Testis (tissue), 3 donors: Measurements from ENCODE around the gene OSBPL8. TPM values are rescaled to one million over a fixed set of nuclear protein-coding genes. Genes with fewer than 3 reads are reported as not detected.
"Not testable (repeated sequence)": the region's sequence is repeated elsewhere in the genome, so short reads cannot be mapped to it uniquely, and the experiment has no call there.

Experiments used
- DNase-seq: peaks from one replicate; pipeline ENCODE4 v3.0.0-alpha.2; 2019
- H3K27ac ChIP-seq, 2 donors: fragments of 200-600 bp; sonication (generic); one replicate each; pipeline ENCODE4 v1.5.1; 2019
- H3K27me3 ChIP-seq: fragments of 200-600 bp; sonication (generic); one replicate; pipeline ENCODE4 v1.5.1; 2019
- H3K36me3 ChIP-seq: fragments of 200-600 bp; sonication (generic); one replicate; pipeline ENCODE4 v1.5.1; 2017; ENCODE audit warnings: low read depth; ENCODE audit errors: missing control alignments
- H3K4me1 ChIP-seq: fragments of 200-600 bp; sonication (generic); one replicate; pipeline ENCODE4 v1.5.1; 2019
- H3K4me3 ChIP-seq, 2 donors: fragments of 200-600 bp; sonication (generic); one replicate each; pipeline ENCODE4 v1.5.1; 2017 to 2019
- H3K9me3 ChIP-seq: fragments of 200-600 bp; sonication (generic); one replicate; pipeline ENCODE4 v1.5.1; 2017
- CTCF ChIP-seq, 3 experiments: fragments of 450-650 bp in 2 of 3; fragments of 200-600 bp in 1 of 3; sonication (generic) in 1 of 3; IDR thresholded peaks; one replicate each; pipeline ENCODE4 v1.5.1; 2016 to 2019; ENCODE audit warnings: antibody characterized with exemption in 3 of 3, mild to moderate bottlenecking in 2 of 3, moderate library complexity in 1 of 3
- POLR2A ChIP-seq: fragments of 450-650 bp; IDR thresholded peaks from one replicate; pipeline ENCODE4 v1.6.1; 2017; ENCODE audit warnings: antibody characterized with exemption, mild to moderate bottlenecking, moderate library complexity
- WGBS, 2 donors: methylation state at CpG; one replicate each; pipeline ENCODE4 v1.1.5; 2018; 5-methylcytosine and 5-hydroxymethylcytosine counted together
- intact Hi-C: fragments of 100-400 bp; cut with DNase I; formaldehyde crosslinking; loops from one replicate; pipeline ENCODE4 v1.15.1; 2023; ENCODE audit warnings: low total_unique reads
- polyA plus RNA-seq: library from polyadenylated mRNA; stranded (reverse); fragments of 350-450 nt; fragmentation: Illumina TruSeq; extraction: RNeasy Lipid Tissue Mini Kit (QIAGEN cat#74804); gene quantifications from one replicate; pipeline ENCODE4 v1.2.3, GENCODE V29; 2014; ENCODE audit warnings: low read depth, low replicate concordance; ENCODE audit not compliant: insufficient read depth
- total RNA-seq, 2 donors: library from RNA; depleted of rRNA; stranded (reverse); fragments of >200 nt; gene quantifications; one replicate each; pipeline ENCODE4 v1.2.3, GENCODE V29; 2016

OSBPL8 gene
- total and polyA plus RNA-seq, 3 donors from 2014 or later, result 19.1 to 77.5 (median 64.3) TPM

- Histone ChIP-seq H3K4me3 (no peak overlapping the region), H3K36me3 (no peaks in the 10 kb centered on the region), H3K9me3 (no peaks in the 10 kb centered on the region), H3K27me3 (no peaks in the 10 kb centered on the region), H3K27ac (no peak overlapping the region), H3K4me1 (no peaks in the 10 kb centered on the region)
- intact Hi-C loops, result no loop called here
- TF ChIP-seq CTCF (IDR thresholded peaks at IDR 0.05), result no peak
- no peak for TF ChIP-seq POLR2A
- no peak for DNase-seq
- 76 to 86% methylated on average over 3 of the region's 3 CpGs for WGBS, 2 donors
These were observed 222.0 kb downstream of the OSBPL8 start for GRCh38 chr12:76337583-76337982.

- H3K4me1 ChIP-seq, result no peaks in the 10 kb centered on the region
- H3K9me3 ChIP-seq, result no peaks in the 10 kb centered on the region
- TF ChIP-seq CTCF (IDR thresholded peaks at IDR 0.05), result no peak
- TF ChIP-seq POLR2A, result no peak
- intact Hi-C loops, result no loop called here
- H3K27ac ChIP-seq, result no peak overlapping the region
- H3K27me3 ChIP-seq, result no peaks in the 10 kb centered on the region
- WGBS, 2 donors, result 22 to 52% methylated on average over 1 of the region's 1 CpG
- no peak for DNase-seq
- H3K36me3 ChIP-seq, result no peaks in the 10 kb centered on the region
- no peak overlapping the region for H3K4me3 ChIP-seq
These were observed 227.0 kb downstream of the OSBPL8 start for GRCh38 chr12:76332606-76333005.

GRCh38 chr12:76329606-76330005 lies 230.0 kb downstream of the OSBPL8 start:
- no peak overlapping the region for H3K4me3 ChIP-seq
- no peaks in the 10 kb centered on the region for H3K27me3 ChIP-seq
- TF ChIP-seq POLR2A (no peak), CTCF (IDR thresholded peaks at IDR 0.05) (no peak)
- WGBS, 2 donors, result 95 to 100% methylated on average over 5 of the region's 5 CpGs
- intact Hi-C loops, result no loop called here
- H3K4me1 ChIP-seq, result no peaks in the 10 kb centered on the region
- H3K36me3 ChIP-seq, result no peaks in the 10 kb centered on the region
- DNase-seq, result no peak
- no peaks in the 10 kb centered on the region for H3K9me3 ChIP-seq
- no peak overlapping the region for H3K27ac ChIP-seq

- no peak for TF ChIP-seq CTCF (IDR thresholded peaks at IDR 0.05)
- TF ChIP-seq POLR2A, result no peak
- Histone ChIP-seq H3K4me3 (no peak overlapping the region), H3K27ac (no peak overlapping the region), H3K9me3 (no peaks in the 10 kb centered on the region), H3K36me3 (no peaks in the 10 kb centered on the region), H3K4me1 (no peaks in the 10 kb centered on the region), H3K27me3 (no peaks in the 10 kb centered on the region)
- intact Hi-C loops, result no loop called here
- no peak for DNase-seq
- 85 to 87% methylated on average over 2 of the region's 2 CpGs for WGBS, 2 donors
These were observed 230.4 kb downstream of the OSBPL8 start for GRCh38 chr12:76329159-76329558.

GRCh38 chr12:76319595-76320319 lies 239.8 kb downstream of the OSBPL8 start:
- H3K27me3 ChIP-seq, H3K9me3 ChIP-seq, H3K4me1 ChIP-seq, H3K36me3 ChIP-seq, intact Hi-C loops, H3K4me3 ChIP-seq, DNase-seq, H3K27ac ChIP-seq: not testable (repeated sequence)
- 76 to 90% methylated on average over 22 to 31 of the region's 32 CpGs for WGBS, 2 donors
